T-helper 9 cell (primary cell): ENCODE results near the gene PLSCR3.

Experiments
- DNase-seq: peaks from one replicate; pipeline ENCODE4 v3.0.0-alpha.2; 2020

Gene PLSCR3

DNA sequence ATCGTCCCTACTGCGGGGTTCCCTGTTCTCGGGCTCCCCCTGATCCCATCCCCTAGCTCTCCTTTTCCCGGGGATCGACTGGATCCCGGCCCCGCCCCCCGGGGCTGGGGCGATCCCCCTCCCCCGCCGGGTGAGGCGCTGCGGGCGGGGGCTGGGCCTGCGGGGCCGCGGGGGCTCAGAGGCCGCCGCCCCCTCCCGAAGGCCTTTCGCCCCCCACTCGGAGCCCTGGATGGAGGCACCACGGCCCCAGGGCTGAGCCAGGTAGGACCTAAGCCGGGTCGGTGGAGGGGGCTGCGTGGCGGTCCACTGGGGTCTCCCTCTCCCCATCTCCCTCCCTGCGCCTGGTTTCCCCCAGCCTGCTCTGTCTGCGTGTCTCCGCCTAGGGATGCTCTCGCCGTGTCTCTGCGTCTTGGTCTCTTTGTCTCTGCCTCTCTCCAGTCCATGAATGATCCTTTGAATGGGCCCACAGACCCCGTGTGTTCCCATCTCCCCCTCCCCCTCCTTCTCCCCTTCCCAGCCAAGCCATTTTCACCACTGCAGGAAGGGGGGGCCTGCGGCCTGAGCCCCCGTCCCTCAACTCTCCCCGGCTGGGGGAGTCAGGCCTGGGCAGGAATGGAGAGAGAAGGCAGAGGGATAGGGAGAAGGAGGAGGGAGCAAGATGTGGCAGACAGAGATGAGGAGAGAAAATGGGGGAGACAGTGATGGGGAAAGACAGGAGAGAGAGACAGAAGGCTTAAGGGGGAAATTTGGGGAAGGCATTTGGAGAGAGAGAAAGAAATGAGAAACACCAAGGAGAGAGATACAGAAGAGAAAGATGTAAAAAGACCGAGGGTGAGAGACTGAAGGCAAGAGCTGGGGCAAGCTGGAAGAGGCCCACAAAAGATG lies 11.3 kb upstream of the PLSCR3 start:
- no peak for DNase-seq

DNA sequence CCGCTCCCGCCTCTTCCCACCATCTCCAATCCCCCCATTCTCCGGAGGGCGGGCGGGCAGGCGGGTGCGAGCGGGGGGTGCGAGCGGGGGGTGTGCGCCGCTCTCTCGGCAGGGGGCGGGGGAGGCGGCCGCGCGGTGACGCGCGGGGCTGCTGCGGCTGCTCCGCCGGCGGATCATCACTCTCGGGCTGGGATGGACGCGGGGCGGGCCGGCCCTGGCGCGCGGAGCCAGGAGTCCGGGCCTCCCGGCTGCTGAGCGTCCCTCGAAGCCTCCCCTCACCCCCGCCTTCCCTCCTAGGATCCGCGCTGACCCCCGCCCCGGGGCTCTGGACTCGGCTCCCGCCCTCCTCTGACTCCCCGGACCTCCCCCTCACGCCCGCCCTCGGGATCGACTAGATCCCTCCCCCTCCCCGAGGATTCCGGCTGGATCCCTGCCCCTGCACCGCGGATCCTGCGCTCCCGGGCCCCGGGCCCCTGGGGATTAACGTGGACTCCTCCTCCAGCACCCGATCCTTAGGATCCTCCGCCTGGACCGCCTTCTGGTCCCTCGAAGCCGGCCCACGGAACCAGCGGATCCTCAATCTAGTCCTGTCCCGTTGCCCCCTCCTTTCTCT lies 10.5 kb upstream of the PLSCR3 start:
- peak; percentile 70 for DNase-seq

DNA sequence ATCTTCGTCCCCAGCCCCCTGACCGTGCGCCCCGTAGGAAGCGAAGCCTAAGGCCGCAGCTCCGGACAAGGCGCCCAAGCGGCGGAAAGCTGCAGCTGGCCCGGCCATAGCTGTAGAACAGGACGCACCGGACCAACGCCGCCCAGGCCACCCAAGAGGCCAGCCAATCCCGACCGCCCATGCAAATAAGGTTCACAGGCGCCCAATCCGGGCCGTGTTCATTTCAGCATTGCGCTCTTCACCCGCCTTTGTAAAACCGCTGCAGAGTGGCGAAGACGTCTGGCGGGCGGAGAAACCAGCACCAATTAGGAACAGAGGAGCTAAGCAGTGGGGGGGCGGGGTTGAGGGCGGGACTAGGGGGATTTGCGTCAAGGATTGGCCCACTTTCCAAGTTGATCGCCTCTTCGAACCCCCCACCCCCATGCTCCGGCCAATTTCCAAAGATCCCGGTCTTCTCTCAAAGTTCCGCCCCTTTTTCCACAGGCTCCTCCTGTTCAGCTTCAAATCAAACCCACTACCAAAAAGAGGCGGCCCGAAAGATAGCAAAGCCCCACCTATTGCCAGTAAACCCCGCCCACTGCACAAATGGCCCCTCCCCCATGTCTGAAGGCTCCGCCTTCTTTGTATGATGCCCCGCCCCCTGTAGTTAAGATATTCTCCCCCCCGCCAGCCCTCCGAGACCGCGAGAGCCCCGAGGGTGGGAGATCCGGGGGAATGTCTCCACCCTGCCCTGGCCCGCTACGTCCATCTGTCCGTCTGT lies 9.8 kb upstream of the PLSCR3 start, which contains the start of gene TMEM256:
Gene TMEM256 (minus strand): TSS at position 121 of the 760 bp plus-strand sequence. CDS start 13 bp downstream, at position 108.
- peak; percentile 96 for DNase-seq

DNA sequence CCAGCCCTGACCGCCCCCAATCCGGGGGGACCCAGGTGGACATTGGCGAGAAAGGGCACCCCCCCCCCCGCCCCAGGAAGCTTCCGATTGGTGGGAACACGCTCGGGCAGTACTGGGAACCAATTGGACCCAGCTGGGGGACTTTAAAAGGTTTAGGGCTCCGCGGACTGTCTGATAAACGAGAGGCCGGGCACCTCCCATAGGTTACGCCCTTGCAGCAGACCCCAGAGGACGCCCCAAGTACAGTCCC lies 9.3 kb upstream of the PLSCR3 start:
- no peak for DNase-seq

DNA sequence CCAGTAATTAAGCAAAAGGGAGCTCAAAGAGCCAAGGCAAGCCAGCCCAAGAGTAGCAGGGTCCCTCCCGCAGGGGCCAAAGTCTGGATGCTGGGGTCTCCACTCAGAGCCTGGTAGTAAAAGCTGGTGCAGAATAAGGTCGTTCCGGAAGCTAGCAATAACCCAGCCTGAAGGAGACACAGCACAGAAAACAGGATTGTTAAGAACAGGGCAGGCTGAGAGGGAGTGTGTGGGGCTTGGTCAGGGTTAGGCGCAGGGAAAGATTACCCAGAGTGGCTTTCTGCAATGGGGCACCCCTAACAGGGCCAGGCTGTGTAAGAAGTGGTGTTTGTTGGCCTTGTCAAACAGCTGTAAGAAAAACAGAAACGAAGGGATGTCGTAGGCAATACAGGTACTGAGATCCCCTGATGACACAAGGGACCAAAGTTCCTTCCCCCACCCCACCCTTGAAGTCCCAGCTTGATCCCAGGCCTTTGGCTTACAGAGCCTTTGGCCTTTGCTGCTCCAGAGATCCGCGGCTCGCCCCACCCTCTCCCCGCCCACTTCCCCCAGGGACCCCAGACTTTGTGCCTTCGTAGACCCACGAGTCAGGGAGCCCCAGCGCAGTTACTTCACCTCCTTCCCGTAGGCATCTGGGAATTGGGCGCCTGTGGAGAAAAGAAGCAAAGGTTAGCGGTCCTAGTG lies 8.9 kb upstream of the PLSCR3 start:
- DNase-seq = peak; percentile 25

DNA sequence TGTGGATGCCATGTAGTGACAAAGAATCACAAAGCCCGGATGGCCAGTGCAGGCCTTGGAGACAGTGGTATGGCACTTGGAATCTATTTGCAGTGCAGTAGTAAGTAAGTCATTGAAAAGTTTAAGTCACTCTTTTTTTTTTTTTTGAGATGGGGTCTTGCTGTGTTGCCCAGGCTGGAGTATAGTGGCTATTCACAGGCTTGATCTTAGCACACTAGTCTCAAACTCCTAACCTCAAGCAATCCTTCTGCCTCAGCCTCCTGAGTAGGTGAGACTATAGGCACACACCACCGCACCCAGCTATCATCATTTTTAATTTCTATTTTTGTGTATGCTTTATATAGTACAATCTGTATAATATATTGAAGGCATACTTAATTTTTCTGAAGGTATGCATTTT lies 4.3 kb upstream of the PLSCR3 start:
- DNase-seq = no peak

DNA sequence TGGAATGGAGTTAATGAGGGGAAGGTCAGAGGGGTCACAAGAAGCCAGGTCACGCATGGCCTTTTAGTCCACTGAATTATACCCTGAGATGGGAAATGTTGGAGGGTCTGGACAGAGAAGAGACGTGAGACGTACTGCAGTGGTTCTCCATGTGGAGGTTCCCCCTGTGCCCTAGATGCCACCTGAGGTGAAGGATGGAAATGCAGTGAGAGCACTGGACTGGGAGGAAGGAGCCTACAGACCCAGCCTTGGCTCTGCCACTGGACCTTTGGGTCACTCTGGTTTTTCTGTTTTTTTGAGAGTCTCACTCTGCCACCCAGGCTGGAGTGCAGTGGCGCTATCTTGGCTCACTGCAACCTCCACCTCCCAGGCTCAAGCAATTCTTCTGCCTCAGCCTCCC lies 1.8 kb upstream of the PLSCR3 start:
- DNase-seq = no peak

DNA sequence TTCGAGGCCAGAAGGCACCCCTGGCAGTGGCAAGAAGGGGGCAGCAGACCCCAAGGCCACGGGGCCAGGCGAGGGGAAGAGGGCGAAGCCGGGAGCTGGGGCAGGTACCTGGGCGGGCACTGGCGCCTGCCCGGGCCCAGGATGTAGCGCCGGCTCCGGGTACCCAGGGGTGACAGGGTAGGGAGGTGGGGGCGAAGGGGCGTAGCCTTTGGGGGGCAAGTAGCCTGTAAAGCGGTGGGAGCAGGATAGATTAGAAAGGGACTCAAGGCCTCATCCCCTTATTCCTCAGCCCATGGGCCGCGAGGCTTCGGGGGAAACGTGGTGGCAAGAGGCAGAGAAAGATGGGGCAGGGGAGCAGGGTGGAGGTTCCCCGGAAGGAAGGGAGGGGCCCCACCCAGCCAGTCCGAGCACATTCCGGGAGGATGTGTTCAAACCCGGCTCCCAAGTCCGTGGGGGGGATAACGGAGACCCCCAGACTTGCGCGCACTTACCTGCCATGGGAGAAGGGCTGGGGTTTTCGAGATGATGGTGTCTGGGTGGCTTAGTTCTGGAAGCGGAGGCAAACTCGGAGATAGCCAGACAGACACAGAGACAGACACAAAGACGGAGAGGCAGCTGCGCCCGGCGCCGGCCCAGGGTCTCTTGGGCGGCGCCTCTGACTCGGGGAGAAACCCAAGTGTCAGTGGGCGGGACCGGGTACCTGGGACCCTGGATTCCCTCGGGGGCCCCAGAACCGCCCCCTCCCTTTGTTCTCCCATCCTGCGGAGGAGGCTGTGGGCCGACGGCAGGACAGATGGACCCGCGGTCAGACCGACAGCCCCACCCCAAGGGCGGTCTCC lies 493 bp downstream of the PLSCR3 start:
- peak; percentile 68 for DNase-seq

DNA sequence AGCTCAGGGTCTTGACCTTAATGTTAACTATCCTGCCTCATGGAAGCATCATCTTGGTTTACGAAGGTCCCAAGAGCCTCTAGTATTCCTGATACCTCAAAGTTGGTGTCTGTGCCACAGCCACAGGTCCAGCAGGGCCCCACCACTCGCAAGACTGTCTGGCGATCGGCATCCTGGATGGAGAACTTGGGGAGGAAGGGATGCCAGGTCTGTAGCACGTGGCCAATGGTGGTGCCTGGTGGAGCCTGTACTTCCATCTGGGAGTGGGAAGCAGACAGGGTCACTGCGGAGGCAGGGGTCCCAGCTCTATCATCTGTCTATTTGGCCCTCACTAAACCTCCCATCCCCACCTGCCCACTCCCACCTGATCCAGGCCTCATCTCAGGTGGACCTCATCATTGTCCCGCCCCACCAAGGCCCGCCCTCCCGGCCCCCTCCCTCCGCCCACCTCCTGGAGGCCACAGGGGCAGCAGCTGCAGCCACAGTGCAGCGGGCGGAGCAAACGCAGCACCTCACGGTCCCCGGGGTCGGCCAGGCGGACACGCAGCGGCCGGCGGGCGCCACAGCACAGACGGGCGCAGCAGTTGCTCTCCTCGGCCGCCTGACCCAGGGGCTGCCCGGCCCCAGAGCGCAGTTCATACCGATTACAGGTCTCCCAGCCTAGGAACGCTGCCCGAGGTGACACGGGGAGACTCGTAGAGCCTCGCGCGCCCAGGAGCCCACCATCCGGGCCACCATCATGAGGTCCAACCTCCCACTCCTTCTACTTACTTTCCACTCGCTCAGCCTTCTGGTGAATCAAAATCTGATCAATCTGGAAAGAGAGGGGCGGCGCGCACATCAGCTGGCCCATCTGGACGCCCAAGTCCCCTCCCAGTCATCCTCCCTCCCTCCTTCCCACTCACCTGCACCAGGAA lies 1.4 kb downstream of the PLSCR3 start:
- no peak for DNase-seq

DNA sequence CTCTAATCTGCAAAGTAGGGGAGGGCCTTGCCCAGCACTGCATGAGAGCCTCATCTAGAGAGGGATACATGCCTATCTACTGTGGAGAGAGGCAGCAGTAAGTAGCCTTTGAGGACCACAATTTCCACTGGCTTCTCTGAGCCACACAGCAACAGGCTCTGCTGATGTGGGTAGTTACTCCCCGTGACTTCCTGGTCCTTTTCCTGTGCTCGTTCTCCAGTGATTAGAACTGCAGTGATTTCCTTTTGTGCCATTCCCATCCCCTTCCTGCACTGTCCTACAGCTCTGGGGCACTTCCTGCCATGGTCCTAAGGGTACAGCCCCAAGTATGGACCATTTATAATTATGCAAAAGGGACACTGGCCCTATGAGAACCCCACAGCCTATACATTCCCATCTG lies 3.0 kb downstream of the PLSCR3 start:
- no peak for DNase-seq

DNA sequence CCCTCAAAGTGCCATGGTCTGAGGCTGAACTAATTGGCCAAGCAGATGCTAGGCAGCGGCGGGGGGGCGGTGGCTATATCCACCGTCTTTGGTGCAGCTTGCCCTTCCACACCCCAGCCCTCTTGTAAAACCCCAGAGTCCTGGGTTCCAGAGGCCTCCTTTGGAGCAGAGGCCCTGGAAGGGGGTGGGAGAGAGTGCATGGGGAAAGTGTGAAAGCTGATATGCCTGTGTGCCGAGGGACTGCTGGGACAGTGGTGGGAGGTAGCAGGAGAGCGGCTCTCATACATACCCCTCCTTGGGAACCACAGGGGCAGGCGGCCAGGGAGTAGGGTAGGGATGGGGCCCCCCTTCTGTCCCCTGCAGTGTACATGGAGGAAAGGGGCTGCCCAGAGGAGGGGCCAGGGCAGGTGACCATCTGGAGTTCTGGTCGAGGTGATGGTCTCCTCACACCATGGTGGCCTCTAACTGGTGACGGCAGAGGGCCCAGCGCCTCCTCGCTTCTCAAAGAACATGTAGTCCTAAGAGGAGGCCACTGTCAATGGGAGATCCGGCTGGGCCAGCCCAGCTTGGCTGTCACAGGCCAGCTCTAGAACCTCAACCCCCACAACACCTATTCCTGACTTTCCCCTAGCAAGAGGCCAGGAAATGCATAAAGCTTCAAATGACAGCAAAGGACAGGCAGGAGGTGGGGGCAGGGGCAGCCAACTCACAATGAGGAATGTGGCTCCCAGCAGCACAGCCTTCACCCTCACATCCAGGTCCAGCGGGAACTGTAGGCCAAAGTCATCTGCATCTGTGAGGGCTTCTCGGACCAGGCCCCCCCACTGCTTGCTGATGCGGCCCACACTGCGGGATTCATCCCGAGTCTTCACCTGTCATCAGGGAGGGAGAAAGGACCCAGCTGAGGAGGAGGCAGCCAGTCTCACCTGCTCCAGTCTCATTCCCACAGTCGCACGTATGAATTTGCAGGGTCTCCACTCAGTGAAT lies 4.1 kb downstream of the PLSCR3 start:
- no peak for DNase-seq

DNA sequence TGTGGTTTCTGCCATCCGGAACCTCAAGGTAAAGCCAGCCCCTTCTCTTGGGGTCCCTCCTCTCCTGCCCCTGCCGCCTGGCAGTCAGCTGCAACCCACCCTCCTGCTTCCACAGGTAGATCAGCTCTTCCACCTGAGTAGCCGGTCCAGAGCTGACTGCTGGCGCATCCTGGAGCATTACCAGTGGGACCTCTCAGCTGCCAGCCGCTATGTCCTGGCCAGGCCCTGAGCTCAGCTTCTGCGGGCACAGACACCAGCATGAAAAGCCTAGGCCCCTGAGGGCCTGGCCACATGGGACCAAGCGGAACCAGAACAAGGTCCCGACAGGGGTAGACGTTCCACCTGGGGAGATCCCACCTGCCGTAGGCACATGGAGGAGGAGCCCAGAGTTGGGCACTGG lies 5.5 kb downstream of the PLSCR3 start:
- DNase-seq = no peak

DNA sequence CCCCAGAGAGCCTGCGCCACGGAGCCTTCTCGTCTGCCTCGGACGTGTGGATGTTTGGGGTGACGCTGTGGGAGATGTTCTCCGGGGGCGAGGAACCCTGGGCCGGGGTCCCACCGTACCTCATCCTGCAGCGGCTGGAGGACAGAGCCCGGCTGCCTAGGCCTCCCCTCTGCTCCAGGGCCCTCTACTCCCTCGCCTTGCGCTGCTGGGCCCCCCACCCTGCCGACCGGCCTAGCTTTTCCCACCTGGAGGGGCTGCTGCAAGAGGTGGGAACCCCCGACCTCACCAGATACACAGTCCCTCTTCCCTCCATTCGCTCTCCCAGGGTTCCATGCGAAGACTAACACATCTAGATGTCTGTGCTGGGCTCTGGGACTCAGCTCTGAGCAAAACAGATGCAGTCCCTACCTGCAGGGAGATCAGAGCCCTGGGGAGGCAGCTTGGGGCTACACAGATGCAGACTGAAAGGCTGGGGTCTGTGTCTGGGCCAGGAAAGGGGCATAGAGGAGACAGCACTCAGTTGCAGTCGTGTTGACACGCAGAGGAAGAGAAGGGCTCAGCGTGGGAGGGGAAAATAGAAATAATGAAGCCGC lies 9.7 kb downstream of the PLSCR3 start:
- DNase-seq = no peak

DNA sequence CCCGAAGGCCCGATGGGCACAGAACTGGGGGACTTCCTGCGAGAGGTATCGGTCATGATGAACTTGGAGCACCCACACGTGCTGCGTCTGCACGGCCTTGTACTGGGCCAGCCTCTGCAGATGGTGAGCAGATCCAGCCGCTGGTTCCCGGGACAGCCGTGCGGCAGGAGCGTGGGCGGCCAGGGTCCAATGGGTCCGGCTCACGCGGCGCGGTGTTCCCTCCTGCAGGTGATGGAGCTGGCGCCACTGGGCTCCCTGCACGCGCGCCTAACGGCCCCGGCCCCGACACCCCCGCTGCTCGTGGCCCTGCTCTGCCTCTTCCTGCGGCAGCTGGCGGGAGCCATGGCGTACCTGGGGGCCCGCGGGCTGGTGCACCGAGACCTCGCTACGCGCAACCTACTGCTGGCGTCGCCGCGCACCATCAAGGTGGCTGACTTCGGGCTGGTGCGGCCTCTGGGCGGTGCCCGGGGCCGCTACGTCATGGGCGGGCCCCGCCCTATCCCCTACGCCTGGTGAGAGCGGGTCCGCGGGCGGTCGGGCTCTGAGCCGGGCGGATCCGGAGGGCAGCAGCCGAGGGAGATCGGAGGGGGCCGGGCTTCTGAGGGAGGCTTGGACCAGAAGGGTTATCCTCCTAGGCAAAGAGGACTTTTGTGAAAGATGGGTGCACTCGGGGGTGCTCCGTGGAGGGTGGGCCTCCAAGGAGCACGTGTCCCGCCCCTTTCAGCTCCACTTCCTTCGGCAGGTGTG lies 10.4 kb downstream of the PLSCR3 start:
- peak; percentile 73 for DNase-seq

DNA sequence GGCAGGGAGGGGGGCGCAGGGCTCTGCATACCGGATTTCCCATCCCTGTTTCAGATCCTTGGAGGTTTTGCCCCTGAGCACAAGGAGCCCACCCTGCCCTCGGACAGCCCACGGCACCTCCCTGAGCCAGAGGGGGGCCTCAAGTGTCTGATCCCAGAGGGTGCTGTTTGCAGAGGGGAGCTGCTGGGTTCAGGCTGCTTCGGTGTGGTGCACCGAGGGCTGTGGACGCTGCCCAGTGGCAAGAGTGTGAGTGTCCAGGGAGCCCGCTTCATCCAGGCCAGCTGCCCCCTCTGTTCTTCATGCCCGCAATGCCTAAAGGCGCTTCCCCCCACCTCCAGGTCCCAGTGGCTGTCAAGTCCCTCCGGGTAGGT lies 11.0 kb downstream of the PLSCR3 start:
- no peak for DNase-seq

DNA sequence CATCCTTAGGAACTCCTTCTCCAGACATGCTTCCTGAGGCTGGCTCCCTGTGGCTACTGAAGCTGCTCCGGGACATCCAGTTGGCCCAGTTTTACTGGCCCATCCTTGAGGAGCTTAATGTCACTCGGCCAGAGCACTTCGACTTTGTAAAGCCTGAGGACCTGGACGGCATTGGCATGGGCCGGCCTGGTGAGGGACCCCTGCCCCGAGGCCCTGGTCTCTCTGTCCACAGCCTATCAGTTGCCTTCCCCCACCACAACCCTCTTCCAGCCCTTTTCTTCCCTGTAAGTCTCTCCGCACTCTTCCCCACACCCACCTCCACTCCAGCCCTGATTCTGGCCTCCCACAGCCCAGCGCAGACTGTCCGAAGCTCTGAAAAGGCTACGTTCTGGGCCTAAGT lies 11.4 kb downstream of the PLSCR3 start:
- DNase-seq = no peak

DNA sequence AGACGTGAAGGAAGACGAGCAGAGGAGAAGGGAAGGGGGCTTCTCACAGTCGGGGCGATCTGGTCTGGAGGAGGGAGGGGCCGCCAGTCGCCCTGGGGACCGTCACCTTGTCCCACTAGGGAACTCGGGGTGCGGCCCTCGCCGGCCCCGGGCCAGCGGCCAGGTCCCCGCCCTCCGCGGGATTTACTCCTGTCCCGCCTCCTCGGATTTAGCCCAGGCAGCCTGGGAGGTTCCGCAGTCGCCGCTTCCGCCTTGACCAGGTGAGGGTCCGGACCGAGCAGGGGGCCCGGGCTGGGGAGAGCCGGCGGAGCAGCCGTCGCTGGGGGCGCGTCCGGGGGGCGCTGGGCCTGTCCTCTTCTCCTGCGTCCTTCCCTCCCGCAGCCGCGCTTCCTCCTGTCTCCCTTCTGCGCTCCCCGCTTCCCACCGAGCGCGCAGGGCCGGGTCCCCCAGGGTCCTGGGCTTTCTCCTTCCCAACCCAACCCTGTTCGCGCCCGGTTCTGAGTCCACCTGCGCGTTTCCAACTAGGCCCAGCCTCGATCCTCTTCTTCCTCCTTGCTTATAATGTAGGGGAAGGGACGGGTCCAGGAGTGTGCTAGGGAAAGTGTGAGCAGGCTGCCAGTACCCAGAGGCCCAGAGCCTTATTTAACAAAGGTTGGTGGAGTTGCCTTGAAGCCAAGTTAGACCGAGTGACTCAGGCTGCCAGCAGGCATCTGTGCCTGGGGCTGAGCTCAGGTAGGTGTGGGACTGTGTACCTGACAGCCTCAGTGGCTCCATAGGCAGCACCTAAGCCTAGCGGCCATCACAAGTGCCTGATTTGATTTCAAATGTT lies 13.3 kb downstream of the PLSCR3 start, which contains the start of gene TNK1:
Gene TNK1 (plus strand): TSS at position 235 of the 829 bp plus-strand sequence. CDS start 1,838 bp downstream, outside the sequence.
- no peak for DNase-seq

DNA sequence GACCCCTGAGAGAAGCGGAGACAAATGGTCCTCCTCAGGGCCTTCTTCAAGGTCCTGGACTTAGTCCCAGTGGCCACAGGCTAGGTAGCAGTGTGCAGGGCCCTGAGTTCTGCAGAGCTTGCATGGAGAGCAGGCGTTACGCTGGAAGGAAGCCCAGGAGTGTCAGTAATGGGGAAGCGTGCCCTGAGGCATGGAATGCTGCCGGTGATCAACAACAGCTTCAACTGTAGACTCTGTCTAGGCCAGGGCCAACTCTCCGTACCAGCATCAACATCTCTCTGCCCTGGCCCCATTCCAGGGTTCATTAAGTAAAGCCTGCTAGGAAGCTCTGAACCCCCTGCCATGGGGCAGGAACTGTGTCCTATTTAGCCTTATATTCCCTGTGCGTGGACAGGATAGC lies 14.0 kb downstream of the PLSCR3 start:
- no peak for DNase-seq
